C4-2B (cell line): ENCODE data around the gene BRME1.

Source experiments
- H3K27ac ChIP-seq: fragments of 450-650 bp; 2 replicates; pipeline ENCODE4 v1.5.1; 2017
- CTCF ChIP-seq: fragments of 450-650 bp; conservative IDR thresholded peaks from 2 replicates; pipeline ENCODE4 v1.5.1; 2017; ENCODE audit warnings: mild to moderate bottlenecking
- ZFX ChIP-seq: fragments of 450-650 bp; IDR thresholded peaks from 2 replicates; pipeline ENCODE4 v1.6.1; 2017

The BRME1 gene

GRCh38 chr19:13899393-13899792 is 6.5 kb downstream of the BRME1 start:
- TF ChIP-seq CTCF = no peak
- H3K27ac ChIP-seq = no peak overlapping the region

- no peak for TF ChIP-seq CTCF
- no peak for TF ChIP-seq ZFX
- H3K27ac ChIP-seq = no peak overlapping the region
Observed at GRCh38 chr19:13896227-13896626, 9.7 kb downstream of the BRME1 start.

- TF ChIP-seq CTCF (no peak), ZFX (no peak)
- H3K27ac ChIP-seq = no peak overlapping the region
Observed at GRCh38 chr19:13894552-13894951, 11.4 kb downstream of the BRME1 start.

GRCh38 chr19:13892870-13893269 is 13.0 kb downstream of the BRME1 start:
- no peak overlapping the region for H3K27ac ChIP-seq
- TF ChIP-seq CTCF = no peak
- TF ChIP-seq ZFX = no peak

- H3K27ac ChIP-seq = no peak overlapping the region
- TF ChIP-seq ZFX (no peak), CTCF (no peak)
Observed at GRCh38 chr19:13890136-13890535, 15.8 kb downstream of the BRME1 start.

GRCh38 chr19:13888281-13888680 is 17.6 kb downstream of the BRME1 start:
- no peak for TF ChIP-seq ZFX
- TF ChIP-seq CTCF = no peak

GRCh38 chr19:13887517-13887916 is 18.4 kb downstream of the BRME1 start:
- no peak overlapping the region for H3K27ac ChIP-seq
- TF ChIP-seq ZFX (no peak), CTCF (no peak)

More at GRCh38 chr19:13888281-13888680, 17.6 kb downstream of the BRME1 start:
- no peak overlapping the region for H3K27ac ChIP-seq
